WERI-Rb-1 (cell line): ENCODE data around the gene ROPN1L.
"Not testable (repeated sequence)": the region's sequence is repeated elsewhere in the genome, so short reads cannot be mapped to it uniquely, and the experiment has no call there.

ENCODE experiments used
- DNase-seq: peaks from one replicate; pipeline ENCODE4 v3.0.0-alpha.2; 2020
- H3K27ac ChIP-seq: fragments of 250-450 bp; sonication (Bioruptor Pico); 2 replicates; pipeline ENCODE4 v1.5.1; 2020; ENCODE audit warnings: mild to moderate bottlenecking, moderate library complexity
- H3K27me3 ChIP-seq: fragments of 250-450 bp; sonication (Bioruptor Pico); 2 replicates; pipeline ENCODE4 v1.5.1; 2021; ENCODE audit warnings: mild to moderate bottlenecking, low read depth, moderate library complexity; ENCODE audit not compliant: insufficient read depth, severe bottlenecking
- H3K36me3 ChIP-seq: fragments of 250-450 bp; sonication (Bioruptor Pico); 2 replicates; pipeline ENCODE4 v1.5.1; 2020; ENCODE audit warnings: mild to moderate bottlenecking, moderate library complexity
- H3K4me3 ChIP-seq: 2 replicates; pipeline ENCODE4 v1.5.1; 2011; ENCODE audit warnings: low read depth, mild to moderate bottlenecking, control low read depth, low read length
- H3K9me3 ChIP-seq: fragments of 250-450 bp; sonication (Bioruptor Pico); 2 replicates; pipeline ENCODE4 v1.5.1; 2021; ENCODE audit warnings: mild to moderate bottlenecking, moderate library complexity; ENCODE audit not compliant: severe bottlenecking
- CTCF ChIP-seq: IDR thresholded peaks from 2 replicates; pipeline ENCODE4 v1.5.1; 2011; ENCODE audit warnings: low read depth, mild to moderate bottlenecking, control low read depth, inconsistent platforms, low read length

Gene ROPN1L

GRCh38 chr5:10507575-10508096, 66.0 kb downstream of the ROPN1L start:
- Histone ChIP-seq H3K4me3 (no peak overlapping the region), H3K27ac (peak overlapping the region; percentile 96), H3K27me3 (no peaks in the 10 kb centered on the region), H3K9me3 (peaks cover 4% of the 10 kb centered on the region), H3K36me3 (no peaks in the 10 kb centered on the region)
- no peak for TF ChIP-seq CTCF
- DNase-seq: peak; percentile 93

GRCh38 chr5:10509575-10509974, 67.9 kb downstream of the ROPN1L start:
- H3K36me3 ChIP-seq: no peaks in the 10 kb centered on the region
- TF ChIP-seq CTCF: no peak
- peak; percentile 97 for DNase-seq
- H3K27me3 ChIP-seq: no peaks in the 10 kb centered on the region
- peak overlapping the region; percentile 13; the same call in 1 of the 2 replicates for H3K4me3 ChIP-seq
- H3K27ac ChIP-seq: peak overlapping the region; percentile 96
- peaks cover 4% of the 10 kb centered on the region for H3K9me3 ChIP-seq

GRCh38 chr5:10511741-10512640, 70.3 kb downstream of the ROPN1L start:
- Histone ChIP-seq H3K36me3 (no peaks in the 10 kb centered on the region), H3K27ac (peak overlapping the region; percentile 96), H3K4me3 (peak overlapping the region; percentile 8; the same call in 1 of the 2 replicates), H3K9me3 (peaks cover 12% of the 10 kb centered on the region), H3K27me3 (no peaks in the 10 kb centered on the region)
- TF ChIP-seq CTCF: no peak
- peak; percentile 92 for DNase-seq

- TF ChIP-seq CTCF: no peak
- no peaks in the 10 kb centered on the region for H3K27me3 ChIP-seq
- no peaks in the 10 kb centered on the region for H3K36me3 ChIP-seq
- H3K4me3 ChIP-seq: no peak overlapping the region
- peak; percentile 83 for DNase-seq
- H3K9me3 ChIP-seq: peaks cover 12% of the 10 kb centered on the region
- H3K27ac ChIP-seq: peak overlapping the region; percentile 96
Measured at GRCh38 chr5:10513501-10514442, 72.1 kb downstream of the ROPN1L start.

GRCh38 chr5:10514572-10514971, 72.9 kb downstream of the ROPN1L start:
- peak overlapping the region; percentile 36 for H3K27ac ChIP-seq
- H3K9me3 ChIP-seq: peaks cover 12% of the 10 kb centered on the region
- not testable (repeated sequence) for H3K27me3 ChIP-seq, DNase-seq, H3K4me3 ChIP-seq, H3K36me3 ChIP-seq
